ENCODE results near the gene TMED1.

DNA sequence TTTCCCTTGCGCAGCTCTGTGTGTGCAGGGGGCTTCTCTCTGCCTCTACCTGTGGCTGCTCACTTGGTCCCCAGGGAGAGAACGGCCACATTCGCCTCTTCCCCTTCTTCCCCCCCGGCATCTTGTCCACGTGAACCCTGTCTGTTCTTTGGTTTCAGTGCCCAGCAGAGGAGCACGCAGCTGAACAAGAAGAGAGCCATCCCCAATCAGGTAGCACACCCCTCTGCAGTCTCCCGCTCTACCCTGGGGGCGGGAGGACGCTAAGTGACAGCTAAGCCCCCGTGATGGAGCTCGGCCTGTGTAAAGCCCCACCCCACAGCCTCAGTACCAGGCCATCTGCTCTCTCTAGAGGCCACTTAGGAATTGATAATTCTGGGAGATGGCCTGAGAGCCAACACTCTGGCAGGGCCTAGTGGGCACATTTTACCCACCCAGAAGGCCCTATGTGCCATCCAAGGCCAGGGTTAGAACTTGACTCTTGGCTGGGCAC, 30.2 kb downstream of the TMED1 start:
- TF ChIP-seq, protein P1, sequence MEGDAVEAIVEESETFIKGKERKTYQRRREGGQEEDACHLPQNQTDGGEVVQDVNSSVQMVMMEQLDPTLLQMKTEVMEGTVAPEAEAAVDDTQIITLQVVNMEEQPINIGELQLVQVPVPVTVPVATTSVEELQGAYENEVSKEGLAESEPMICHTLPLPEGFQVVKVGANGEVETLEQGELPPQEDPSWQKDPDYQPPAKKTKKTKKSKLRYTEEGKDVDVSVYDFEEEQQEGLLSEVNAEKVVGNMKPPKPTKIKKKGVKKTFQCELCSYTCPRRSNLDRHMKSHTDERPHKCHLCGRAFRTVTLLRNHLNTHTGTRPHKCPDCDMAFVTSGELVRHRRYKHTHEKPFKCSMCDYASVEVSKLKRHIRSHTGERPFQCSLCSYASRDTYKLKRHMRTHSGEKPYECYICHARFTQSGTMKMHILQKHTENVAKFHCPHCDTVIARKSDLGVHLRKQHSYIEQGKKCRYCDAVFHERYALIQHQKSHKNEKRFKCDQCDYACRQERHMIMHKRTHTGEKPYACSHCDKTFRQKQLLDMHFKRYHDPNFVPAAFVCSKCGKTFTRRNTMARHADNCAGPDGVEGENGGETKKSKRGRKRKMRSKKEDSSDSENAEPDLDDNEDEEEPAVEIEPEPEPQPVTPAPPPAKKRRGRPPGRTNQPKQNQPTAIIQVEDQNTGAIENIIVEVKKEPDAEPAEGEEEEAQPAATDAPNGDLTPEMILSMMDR (IDR thresholded peaks at IDR 0.05 in 8 of 11, conservative IDR thresholded peaks at IDR 0.05 in 3 of 11) = no peak
- TF ChIP-seq POLR2A (IDR thresholded peaks at IDR 0.05) (no peak), POLR2AphosphoS5 (IDR thresholded peaks at IDR 0.05) (no peak)
